Large intestine (tissue), 3 donors: Measurements from ENCODE around the gene SAMHD1. TPM values are rescaled to one million over a fixed set of nuclear protein-coding genes. Genes with fewer than 3 reads are reported as not detected.
"Not testable (repeated sequence)": the region's sequence is repeated elsewhere in the genome, so short reads cannot be mapped to it uniquely, and the experiment has no call there.

Source experiments
- DNase-seq, 2 donors: peaks; one replicate each; pipeline versions ENCODE4 v3.0.0 to v3.0.0-alpha.2; 2013
- H3K27ac ChIP-seq: one replicate; pipeline ENCODE4 v1.5.1; 2013; ENCODE audit warnings: low read length
- H3K27me3 ChIP-seq: 2 replicates; pipeline ENCODE4 v1.6.1; 2013; ENCODE audit warnings: low read length; ENCODE audit not compliant: control insufficient read depth, insufficient read depth
- H3K36me3 ChIP-seq: 2 replicates; pipeline ENCODE4 v1.6.1; 2013; ENCODE audit warnings: low read length; ENCODE audit not compliant: control insufficient read depth, insufficient read depth
- H3K4me1 ChIP-seq: one replicate; pipeline ENCODE4 v1.6.1; 2013; ENCODE audit warnings: low read length; ENCODE audit not compliant: control insufficient read depth, insufficient read depth
- H3K4me3 ChIP-seq: one replicate; pipeline ENCODE4 v1.5.1; 2013; ENCODE audit warnings: low read length
- H3K9me3 ChIP-seq: one replicate; pipeline ENCODE4 v1.6.1; 2013; ENCODE audit warnings: mild to moderate bottlenecking, low read depth, low read length, moderate library complexity; ENCODE audit not compliant: control insufficient read depth
- WGBS: methylation state at CpG from one replicate; pipeline ENCODE4 v1.1.5; 2013; ENCODE audit warnings: low lambda C conversion rate; ENCODE audit not compliant: insufficient coverage; 5-methylcytosine and 5-hydroxymethylcytosine counted together
- polyA plus RNA-seq: library from polyadenylated mRNA; unstranded; fragments of 120-200 nt; gene quantifications from one replicate; pipeline ENCODE4 v1.2.1, GENCODE V29; 2013

Gene SAMHD1
- polyA plus RNA-seq, 1 donor: 40.4 TPM

- H3K4me3 ChIP-seq: no peak overlapping the region
- H3K4me1 ChIP-seq: no peaks in the 10 kb centered on the region
- H3K36me3 ChIP-seq: peaks cover 8% of the 10 kb centered on the region
- H3K27ac ChIP-seq: no peak overlapping the region
- no peaks in the 10 kb centered on the region for H3K27me3 ChIP-seq
- DNase-seq: no peak
- H3K9me3 ChIP-seq: no peaks in the 10 kb centered on the region
These were observed 33.6 kb downstream of the SAMHD1 start for GRCh38 chr20:36917943-36918342.

- WGBS: no CpG with 5 or more reads among the region's 6 CpGs
- no peaks in the 10 kb centered on the region for H3K4me1 ChIP-seq
- no peak for DNase-seq
- H3K9me3 ChIP-seq: no peaks in the 10 kb centered on the region
- H3K27me3 ChIP-seq: no peaks in the 10 kb centered on the region
- H3K36me3 ChIP-seq: peaks cover 8% of the 10 kb centered on the region
- no peak overlapping the region for H3K27ac ChIP-seq
- no peak overlapping the region for H3K4me3 ChIP-seq
These were observed 34.3 kb downstream of the SAMHD1 start for GRCh38 chr20:36917240-36917639.

- WGBS: no CpG with 5 or more reads among the region's 2 CpGs
- no peaks in the 10 kb centered on the region for H3K9me3 ChIP-seq
- H3K27me3 ChIP-seq: no peaks in the 10 kb centered on the region
- H3K4me3 ChIP-seq: no peak overlapping the region
- DNase-seq: no peak
- peaks cover 6% of the 10 kb centered on the region for H3K36me3 ChIP-seq
- H3K27ac ChIP-seq: no peak overlapping the region
- no peaks in the 10 kb centered on the region for H3K4me1 ChIP-seq
These were observed 35.3 kb downstream of the SAMHD1 start for GRCh38 chr20:36916199-36916598.

- Histone ChIP-seq H3K4me1 (no peaks in the 10 kb centered on the region), H3K9me3 (no peaks in the 10 kb centered on the region), H3K36me3 (peaks cover 18% of the 10 kb centered on the region), H3K27ac (no peak overlapping the region), H3K4me3 (no peak overlapping the region), H3K27me3 (no peaks in the 10 kb centered on the region)
- WGBS: 67% methylated on average over 1 of the region's 4 CpGs
- DNase-seq: no peak
These were observed 42.9 kb downstream of the SAMHD1 start for GRCh38 chr20:36908603-36909002.

GRCh38 chr20:36906086-36906485 is 45.4 kb downstream of the SAMHD1 start:
- WGBS: no CpG with 5 or more reads among the region's 7 CpGs
- H3K36me3 ChIP-seq: peaks cover 23% of the 10 kb centered on the region

DNA sequence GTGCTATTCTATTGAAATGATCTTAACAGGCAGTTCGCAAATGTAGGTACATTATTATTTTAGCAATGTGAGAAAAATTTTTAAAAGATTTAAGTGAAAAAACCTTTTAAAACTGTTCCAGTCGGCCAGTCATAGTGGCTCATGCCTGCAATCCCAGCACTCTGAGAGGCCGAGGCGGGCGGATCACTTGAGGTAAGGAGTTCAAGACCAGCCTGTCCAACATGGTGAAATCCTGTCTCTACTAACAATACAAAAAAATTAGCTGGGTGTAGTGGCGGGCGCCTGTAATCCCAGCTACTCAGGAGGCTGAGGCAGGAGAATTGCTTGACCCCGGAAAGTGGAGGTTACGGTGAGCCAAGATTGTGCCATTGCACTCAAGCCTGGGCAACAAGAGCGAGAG is 45.9 kb downstream of the SAMHD1 start:
- H3K9me3 ChIP-seq, H3K4me1 ChIP-seq, H3K27me3 ChIP-seq, H3K27ac ChIP-seq, DNase-seq, H3K4me3 ChIP-seq: not testable (repeated sequence)
- WGBS: 100% methylated on average over 3 of the region's 10 CpGs
- H3K36me3 ChIP-seq: peaks cover 23% of the 10 kb centered on the region

More at GRCh38 chr20:36906086-36906485, 45.4 kb downstream of the SAMHD1 start:
- H3K9me3 ChIP-seq, H3K27me3 ChIP-seq, H3K4me1 ChIP-seq, DNase-seq, H3K4me3 ChIP-seq, H3K27ac ChIP-seq: not testable (repeated sequence)

GRCh38 chr20:36904690-36905089 is 46.8 kb downstream of the SAMHD1 start:
- DNase-seq: no peak
- Histone ChIP-seq H3K9me3 (no peaks in the 10 kb centered on the region), H3K4me3 (no peak overlapping the region), H3K36me3 (peaks cover 23% of the 10 kb centered on the region), H3K27ac (no peak overlapping the region), H3K4me1 (no peaks in the 10 kb centered on the region), H3K27me3 (no peaks in the 10 kb centered on the region)
- WGBS: 100% methylated on average over 1 of the region's 2 CpGs

GRCh38 chr20:36895036-36895435 is 56.5 kb downstream of the SAMHD1 start:
- H3K9me3 ChIP-seq: no peaks in the 10 kb centered on the region
- H3K27ac ChIP-seq: no peak overlapping the region
- WGBS: 88% methylated on average over 1 of the region's 2 CpGs
- H3K4me1 ChIP-seq: no peaks in the 10 kb centered on the region
- no peak overlapping the region for H3K4me3 ChIP-seq
- no peak for DNase-seq
- H3K27me3 ChIP-seq: no peaks in the 10 kb centered on the region
- H3K36me3 ChIP-seq: peaks cover 40% of the 10 kb centered on the region

GRCh38 chr20:36893801-36894200 is 57.7 kb downstream of the SAMHD1 start:
- WGBS: no CpG with 5 or more reads among the region's 3 CpGs
- no peaks in the 10 kb centered on the region for H3K9me3 ChIP-seq
- H3K4me3 ChIP-seq: no peak overlapping the region
- H3K27ac ChIP-seq: no peak overlapping the region
- H3K36me3 ChIP-seq: peaks cover 50% of the 10 kb centered on the region
- no peaks in the 10 kb centered on the region for H3K4me1 ChIP-seq
- DNase-seq: no peak
- H3K27me3 ChIP-seq: no peaks in the 10 kb centered on the region

DNA sequence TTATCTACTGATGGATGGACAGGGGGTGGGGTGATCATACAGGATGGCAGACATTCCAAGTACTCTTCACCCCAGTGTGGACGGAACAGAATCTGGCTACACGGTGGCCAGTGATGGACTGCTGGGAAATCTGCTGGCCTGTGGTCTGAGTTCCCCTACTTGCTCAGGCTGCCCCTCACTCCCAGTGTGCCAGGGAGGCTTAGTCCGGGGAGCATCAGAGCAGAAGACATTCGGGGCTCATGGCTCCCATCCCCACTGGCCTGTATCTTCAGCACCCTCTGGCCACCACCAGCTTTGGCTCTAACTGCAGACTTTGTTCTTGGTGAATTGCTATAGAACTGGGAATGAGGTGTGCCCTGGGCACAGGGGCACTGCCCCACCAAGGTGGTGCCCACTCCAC is 60.3 kb downstream of the SAMHD1 start:
- DNase-seq: no peak

GRCh38 chr20:36890586-36890985 is 60.9 kb downstream of the SAMHD1 start:
- 100% methylated on average over 1 of the region's 9 CpGs for WGBS
- H3K4me1 ChIP-seq: no peaks in the 10 kb centered on the region

More for the DNA sequence above, 60.3 kb downstream of the SAMHD1 start:
- no peaks in the 10 kb centered on the region for H3K9me3 ChIP-seq
- no peaks in the 10 kb centered on the region for H3K4me1 ChIP-seq
- WGBS: no CpG with 5 or more reads among the region's 4 CpGs
- no peak overlapping the region for H3K4me3 ChIP-seq
- peaks cover 40% of the 10 kb centered on the region for H3K36me3 ChIP-seq
- no peaks in the 10 kb centered on the region for H3K27me3 ChIP-seq
- H3K27ac ChIP-seq: no peak overlapping the region

More at GRCh38 chr20:36890586-36890985, 60.9 kb downstream of the SAMHD1 start:
- Histone ChIP-seq H3K36me3 (peaks cover 40% of the 10 kb centered on the region), H3K27me3 (no peaks in the 10 kb centered on the region), H3K4me3 (no peak overlapping the region), H3K27ac (no peak overlapping the region), H3K9me3 (no peaks in the 10 kb centered on the region)
- DNase-seq: no peak
